Measurements from ENCODE around the gene SYNRG.

Gene SYNRG

DNA sequence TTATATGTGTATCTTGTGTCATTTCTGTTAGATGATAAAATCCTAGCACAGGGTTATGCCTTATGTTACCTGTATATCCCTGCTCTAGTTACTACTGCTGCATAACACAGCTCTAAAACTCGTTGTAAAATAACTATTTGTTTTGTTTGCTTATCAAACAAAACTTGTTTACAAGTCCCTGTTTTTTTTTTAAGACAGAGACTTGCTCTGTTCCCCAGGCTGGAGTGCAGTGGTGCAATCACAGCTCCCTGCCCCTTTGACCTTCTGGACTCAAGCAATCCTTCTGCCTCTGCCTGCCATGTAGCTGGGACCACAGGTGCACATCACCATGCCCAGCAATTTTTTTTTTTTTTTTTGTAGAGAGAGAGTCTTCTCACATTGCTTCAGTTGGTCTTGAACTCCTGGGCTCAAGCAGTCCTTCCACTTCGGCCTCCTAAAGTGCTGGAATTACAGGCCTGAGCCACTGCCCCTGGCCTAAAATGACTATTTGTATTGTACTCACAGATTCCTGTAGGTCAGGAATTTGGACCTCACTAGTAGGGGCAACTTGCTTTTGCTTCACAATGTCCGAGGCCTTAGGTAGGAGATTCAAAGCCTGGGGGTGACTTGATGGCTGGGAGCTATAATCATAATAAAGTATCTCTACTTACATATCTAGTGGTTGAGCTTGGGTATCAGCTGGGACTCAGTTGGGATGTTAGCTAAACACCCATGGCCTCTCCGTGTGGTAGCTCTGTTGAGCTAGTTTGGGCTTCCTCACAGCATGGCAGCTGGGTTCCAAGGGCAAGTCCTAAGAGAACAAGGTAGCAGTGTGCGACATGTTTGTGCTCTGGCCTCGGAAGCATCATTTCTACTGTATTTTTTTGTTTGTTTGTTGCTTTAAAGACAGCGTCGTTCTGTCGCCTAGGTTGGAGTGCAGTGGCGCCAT is 106.9 kb downstream of the SYNRG start:
- in situ Hi-C loops (cut with MboI; ENCODE audit: low sequenced_read_pairs): no loop called here

DNA sequence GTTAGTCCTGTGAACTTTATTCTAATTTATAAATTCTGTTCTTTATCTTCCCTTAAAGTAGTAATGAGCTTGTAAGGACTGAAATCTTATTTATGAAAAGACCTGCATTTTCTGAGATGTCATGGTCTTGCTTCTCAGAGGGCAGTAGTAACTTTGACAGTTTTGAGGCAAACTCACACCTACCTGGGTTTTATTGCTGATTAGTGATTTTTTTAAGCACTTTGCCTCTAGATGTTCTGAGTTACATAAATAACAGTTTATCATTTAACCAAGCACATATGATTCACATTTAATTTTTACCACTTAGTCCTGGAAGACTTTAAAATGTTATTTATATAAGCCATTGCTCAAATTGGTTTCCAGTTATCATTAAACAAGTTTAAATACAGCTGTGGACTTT is 108.8 kb downstream of the SYNRG start:
- in situ Hi-C loops (cut with MboI; ENCODE audit: low sequenced_read_pairs): no loop called here

DNA sequence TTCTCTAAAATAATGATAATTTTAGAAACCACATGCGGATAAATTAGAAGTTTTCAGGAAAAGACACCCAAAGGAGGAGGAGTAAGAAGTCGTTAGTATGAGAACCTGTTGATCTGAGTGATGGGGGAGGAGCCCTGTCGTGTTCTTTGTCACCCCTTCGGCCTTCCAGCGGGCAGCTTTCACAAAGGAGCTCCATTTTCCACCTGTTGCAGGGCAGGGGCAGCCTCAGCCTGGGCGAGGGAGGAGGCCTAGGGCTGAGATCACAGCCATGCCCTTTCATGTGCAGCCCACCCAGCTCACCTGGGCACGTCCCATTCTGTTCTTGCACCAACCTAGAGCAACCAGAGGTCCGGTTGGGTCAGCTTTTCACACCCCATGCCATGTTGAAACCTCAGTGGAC is 114.2 kb downstream of the SYNRG start:
- in situ Hi-C loops (cut with MboI; ENCODE audit: low sequenced_read_pairs): no loop called here

DNA sequence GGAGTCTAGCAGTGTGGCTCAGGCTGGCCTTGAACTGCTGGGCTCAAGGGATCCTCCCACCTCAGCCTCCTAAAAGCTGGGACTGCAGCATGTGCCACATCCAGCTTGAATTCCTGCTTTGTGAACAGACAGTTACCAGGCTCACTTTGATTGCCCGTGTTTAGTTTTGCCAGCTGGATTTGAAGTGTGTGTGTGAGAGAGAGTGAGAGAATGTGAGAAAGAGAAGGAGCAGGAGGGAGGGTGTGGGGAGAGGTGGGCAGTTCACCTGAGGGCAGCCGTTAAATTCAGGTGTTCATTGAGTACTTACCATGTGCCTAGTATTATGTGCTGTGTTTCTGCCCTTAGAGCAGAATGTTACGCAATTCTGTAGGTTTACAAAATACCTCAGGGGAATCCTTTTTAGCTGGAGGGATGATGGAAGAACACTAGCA is 114.8 kb downstream of the SYNRG start:
- in situ Hi-C loops (cut with MboI; ENCODE audit: low sequenced_read_pairs): no loop called here

DNA sequence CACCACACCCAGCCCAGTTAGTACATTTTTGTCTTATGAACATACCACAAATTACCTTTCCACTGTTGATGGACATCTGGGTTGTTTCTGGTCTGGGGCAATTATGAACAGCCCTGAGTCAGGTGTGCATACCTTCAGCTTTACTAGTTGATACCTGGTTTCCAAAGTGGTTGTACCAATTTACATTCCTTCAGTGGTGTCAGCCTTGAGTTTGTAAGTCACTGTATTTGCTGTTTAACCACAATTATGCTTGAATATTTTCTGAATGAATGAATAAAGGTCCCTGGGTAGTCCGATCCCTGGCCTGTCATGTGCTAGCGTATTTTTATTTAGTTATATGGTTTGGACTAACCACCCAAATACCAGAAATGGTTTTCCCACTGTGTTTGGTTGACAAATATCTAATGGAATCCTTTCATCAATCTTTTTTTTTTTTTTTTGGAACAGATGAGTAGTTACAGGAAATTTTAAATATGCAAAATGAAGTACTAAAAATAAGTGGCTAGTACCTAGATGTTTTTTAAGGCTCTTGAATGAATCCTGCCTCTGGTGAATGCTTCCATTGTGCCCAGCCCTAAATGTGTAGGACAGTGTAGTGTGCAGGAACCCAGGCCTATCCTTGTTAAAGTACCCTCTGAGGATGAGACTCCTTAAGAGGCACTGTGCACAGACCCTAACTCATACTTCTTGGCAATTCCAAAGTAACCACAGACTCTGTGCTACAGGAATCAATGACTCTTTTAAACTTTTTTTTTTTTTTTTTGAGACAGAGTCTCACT is 115.8 kb downstream of the SYNRG start:
- in situ Hi-C loops (cut with MboI; ENCODE audit: low sequenced_read_pairs): no loop called here

DNA sequence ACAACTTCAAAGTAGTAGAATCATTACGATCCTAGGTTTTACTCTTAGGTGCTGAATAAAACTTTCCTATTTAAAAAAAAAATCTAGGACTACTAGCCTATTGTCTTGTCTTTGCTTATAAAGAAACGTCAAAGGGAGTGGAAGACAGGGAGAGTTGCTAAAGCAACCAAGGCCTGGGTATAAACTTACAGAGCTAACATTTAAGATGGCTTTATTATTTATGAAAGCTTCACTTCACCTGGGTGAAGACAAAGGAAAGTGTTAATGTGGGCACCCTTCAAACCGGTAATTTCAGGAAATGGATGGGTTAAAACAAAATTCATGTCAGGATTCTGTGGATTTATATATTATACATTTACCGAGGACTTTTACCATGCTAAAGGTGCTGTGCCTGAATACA is 117.1 kb downstream of the SYNRG start:
- in situ Hi-C loops (cut with MboI; ENCODE audit: low sequenced_read_pairs): no loop called here

DNA sequence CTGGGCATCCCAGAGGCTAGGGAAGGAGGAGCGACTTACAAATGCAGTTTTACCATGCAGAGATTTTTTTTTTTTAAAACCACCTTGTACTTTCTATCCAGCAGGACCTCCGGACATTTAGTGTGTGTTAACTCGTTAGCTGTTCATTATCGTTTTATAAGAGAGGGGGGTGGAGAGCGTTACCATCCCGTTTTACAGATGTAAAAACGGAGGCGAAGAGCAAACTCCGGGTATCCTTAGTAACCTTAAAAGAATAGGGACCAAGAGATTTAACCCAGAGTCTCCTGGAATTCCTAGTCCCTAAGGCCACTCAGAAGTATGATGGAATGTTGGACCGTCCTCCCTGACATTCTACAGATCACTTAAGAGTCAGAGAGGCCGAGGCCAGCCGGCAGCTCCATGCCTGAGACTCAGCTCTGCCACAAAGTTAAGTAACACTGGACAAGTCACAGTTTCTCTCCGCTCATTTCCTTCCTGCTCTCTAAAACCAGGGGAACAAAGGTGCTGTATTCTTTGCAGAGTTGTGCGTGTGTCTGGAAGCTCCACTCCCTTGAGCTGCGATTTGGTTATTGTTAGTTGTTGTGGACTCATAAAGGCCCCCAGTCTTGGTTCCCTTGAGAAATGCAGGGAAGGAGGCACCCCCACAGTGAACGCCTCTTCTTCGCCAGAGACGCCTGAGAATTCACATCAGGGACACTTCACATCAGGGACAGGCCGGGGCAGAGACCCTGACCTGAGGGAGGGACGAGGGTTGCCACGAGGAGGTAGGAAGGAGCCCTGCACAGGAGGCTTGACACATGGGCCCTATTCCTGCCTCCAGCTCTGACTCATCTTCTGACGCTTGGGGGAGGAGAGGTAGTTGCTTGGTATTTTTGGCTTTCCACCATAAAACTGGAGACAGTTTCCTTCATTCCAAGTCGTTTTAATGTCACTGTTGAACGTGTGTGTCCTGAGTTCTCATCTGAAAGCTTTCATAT is 118.3 kb downstream of the SYNRG start:
- in situ Hi-C loops (cut with MboI; ENCODE audit: low sequenced_read_pairs): no loop called here

DNA sequence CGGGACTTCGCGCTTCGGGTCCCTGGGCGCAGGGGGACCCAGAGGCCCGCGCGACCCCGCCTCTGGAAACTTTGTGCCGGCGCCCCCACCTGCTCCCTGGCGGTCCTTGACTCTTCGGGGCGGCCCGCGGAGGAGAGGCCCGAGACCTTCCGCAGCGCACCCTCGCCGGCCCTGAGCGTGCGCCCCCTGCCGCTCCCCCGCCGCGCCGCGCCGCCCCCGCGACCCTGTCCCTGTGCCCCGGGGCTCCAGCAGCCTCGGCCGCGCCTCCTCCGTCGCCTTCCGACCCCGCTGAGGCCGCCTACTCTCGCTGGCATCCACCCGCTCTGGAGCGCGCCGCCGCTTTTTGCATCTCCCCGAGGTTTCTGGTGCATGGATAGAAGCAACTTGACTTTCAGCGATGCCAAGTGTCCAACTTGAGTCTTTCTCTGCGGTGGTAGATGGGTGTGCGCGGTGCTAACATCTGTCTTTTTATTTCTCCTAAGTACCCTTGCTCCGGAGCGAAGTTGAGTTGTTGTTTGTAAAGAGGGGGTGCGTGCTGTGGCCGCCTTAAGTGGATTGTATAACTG is 119.1 kb downstream of the SYNRG start:
- in situ Hi-C loops (cut with MboI; ENCODE audit: low sequenced_read_pairs): no loop called here

DNA sequence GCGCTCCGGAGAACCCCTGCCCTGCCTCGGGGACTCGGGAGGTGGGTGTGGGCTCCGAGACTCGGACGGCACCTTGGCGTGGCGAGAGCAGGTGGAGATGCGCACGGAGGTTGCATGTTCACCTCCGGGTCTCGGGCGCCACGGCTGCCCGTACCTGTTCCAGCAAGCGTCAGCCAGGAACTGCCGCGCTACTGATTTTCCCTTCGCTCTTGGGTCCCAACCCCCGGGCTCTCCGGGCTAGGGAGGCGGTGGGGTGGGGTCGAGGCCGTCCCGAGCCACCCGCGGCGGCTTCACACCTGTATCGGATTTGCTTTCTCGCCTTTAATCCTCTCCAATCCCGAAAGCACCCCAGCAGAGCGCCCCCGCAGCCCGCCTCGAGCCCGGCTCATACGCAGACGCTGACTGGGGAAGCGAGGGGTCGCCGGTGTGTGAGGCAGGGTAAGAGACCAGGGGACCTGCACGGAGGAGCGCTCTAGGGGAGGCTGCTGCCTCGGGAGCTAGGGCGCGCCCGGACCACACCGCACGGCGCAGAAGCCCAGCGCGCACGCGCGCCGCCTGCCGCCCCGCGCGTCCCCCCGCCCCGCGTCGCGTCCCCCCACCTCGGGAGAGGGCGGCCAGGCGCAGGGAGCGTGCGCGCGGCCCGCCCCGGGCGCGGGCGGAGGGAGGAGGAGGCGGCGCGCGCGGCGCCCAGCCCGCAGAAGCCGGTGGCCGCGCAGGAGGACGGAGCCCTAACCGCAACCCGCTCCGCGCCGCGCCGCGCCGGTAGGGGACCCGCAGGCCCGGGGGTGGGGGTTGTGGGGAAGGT is 119.8 kb downstream of the SYNRG start, which contains the start of gene DUSP14:
Gene DUSP14, plus strand, starts transcription at position 695 of the 805 bp plus-strand sequence. CDS start 22,382 bp downstream, outside the sequence.
- in situ Hi-C loops (cut with MboI; ENCODE audit: low sequenced_read_pairs): no loop called here

DNA sequence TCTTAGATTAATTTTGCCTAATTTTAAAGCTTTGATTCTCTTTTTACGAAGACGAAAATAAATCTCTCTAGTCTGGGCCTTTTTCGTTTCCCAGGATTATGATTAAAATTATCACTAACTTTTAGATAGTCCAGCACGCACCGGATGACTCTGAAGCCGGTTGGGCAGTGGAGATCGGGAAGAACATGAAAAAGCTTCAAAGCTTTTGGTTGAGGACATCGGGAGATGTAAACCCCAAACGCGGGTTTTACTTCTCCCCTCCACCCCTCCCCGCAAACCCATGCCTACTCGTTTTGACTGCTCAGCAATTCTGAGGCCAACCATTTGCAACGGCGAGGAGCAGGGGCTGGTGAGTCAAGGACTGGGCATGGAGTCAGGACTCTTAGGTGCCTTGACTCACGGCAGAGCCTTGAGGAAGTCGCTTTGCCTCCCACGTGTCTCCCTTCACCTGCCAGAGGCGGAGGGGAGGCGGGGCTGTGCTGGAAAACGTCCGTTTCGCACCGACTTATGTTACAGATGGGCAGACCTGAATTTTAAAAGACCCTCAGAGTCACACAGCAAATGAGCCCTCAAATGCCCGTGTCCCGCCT is 120.5 kb downstream of the SYNRG start:
- in situ Hi-C loops (cut with MboI; ENCODE audit: low sequenced_read_pairs): no loop called here

DNA sequence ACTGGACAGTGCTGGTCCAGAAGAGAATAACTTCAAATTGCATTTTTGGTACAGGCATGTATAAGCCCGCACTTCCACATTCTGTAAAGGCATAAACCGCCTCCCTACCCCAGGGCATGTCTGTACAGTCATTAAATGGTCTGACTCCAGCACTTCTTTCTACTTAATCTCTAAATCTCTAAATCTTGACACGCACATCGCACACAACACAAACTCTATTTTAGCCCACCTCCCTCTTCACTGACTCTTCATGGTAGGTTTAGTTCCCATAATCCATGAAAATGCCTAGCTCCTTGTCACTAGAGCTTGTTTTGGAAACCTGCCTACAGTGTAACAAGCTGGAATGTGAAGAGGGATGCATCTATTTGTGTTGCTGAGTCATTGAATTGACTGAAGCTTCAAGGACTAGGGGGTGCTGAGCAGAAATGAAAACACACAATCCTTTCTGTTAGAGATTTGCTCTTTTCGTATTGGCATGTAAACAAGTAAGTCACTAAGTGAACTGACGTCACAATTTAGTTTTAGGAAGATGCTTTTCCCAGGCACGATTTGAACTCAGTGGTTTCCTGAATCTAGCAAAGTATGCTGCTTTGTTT is 121.1 kb downstream of the SYNRG start:
- in situ Hi-C loops (cut with MboI; ENCODE audit: low sequenced_read_pairs): no loop called here

DNA sequence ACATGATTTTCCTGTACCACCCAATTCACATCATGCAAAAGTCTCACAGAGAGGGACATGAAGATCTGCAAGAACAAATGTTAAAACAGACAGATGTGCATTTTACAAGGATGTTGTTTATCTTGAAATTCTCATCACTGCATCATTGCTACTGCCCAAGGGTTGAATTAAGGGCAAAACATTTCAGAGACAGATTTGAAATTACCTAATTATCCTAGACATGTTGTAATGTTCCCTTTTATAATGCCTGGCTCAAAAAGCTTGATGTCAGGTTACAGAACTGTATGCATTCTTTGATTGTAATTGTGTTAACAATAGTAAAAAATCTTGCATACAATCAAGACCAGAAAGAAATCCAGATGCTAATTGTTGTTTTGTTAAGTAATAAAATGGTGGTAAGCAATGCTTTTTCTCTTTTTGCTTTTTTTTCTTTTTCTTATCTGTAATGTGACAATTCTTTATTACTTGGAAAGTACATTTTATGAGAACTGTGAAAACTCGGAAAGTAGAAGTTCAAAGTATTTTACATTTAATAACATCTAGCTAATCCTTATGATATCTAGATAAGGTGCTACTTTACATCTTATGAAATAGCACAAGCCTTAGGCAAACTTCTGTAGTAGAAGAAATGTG is 123.2 kb downstream of the SYNRG start:
- in situ Hi-C loops (cut with MboI; ENCODE audit: low sequenced_read_pairs): no loop called here

DNA sequence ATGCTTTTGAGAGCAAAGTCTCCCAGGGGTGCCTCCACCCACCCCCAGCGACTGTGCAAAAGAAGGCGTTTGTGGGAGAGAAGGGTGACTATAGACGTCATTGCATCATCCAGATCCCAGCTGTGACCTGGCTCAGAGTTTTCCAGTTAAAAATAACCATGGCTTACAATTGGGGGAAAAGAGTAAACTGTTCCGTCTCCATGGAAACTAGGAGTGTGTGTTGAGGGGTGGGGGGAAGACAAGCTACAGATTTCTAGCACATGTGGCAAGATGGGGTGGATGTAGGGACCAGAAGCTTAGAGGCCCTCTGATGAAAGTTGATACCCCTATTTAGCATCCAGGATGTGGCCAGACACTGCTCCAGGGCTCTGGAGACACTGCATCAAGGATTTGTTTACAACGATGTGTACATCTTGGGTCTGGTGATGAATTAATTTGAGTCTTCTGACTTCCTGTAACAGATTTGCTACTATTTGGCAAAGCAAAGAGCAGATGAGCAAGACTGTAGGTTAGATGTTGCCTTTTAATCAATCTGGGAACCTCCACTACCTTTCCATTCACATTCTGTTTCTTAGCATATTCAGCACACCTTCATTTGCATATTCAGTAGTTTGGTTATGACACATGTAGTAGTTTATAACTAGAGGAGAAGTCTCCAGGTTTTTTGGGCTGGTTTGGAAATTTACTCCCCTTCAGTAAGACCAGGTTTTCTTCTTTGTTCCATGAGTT is 125.7 kb downstream of the SYNRG start:
- in situ Hi-C loops (cut with MboI; ENCODE audit: low sequenced_read_pairs): no loop called here

DNA sequence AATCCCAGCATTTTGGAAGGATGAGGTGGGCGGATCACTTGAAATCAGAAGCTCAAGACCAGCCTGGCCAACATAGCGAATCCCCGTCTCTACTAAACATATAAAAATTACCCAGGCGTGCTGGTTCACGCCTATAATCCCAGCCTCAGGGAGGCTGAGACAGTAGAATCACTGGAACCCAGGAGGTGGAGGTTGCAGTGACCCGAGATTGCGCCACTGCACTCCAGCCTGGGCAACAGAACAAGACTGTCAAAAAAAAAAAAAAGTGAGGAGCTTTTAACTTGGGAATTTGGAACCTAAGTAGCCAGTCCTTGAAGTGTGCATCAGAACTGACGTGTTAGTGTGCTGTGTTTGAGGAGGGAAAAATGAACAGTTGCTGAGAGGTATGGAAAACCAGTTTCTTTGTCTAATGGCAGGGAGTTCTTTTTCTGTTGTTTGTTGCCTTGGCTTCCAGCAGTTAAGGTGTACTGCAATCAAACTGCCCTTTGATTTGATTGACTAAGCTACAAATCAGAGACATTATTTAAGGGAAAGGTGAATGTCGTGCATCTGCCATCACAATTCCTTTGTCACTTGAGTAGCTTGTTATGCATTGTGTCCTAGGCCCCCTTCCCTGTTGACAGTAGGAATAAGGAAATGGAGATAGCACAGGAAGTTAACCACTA is 128.1 kb downstream of the SYNRG start:
- in situ Hi-C loops (cut with MboI; ENCODE audit: low sequenced_read_pairs): no loop called here

DNA sequence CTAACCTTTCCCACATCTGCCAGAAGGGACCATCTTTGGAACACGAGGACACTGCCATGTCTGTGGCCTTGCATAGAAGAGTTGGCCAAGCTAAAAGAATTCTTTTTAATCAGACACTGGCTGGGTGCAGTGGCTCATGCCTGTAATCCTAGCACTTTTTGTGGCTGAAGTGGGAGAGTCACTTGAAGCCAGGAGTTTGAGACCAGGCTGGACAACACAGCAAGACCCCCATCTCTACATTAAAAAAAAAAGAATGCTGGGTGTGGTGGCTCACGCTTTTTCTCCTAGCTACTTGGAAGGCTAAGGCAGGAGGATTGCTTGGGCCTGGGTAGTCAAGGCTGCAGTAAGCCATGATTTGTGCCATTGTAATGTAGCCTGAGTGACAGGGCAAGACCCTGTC is 128.8 kb downstream of the SYNRG start:
- in situ Hi-C loops (cut with MboI; ENCODE audit: low sequenced_read_pairs): no loop called here

DNA sequence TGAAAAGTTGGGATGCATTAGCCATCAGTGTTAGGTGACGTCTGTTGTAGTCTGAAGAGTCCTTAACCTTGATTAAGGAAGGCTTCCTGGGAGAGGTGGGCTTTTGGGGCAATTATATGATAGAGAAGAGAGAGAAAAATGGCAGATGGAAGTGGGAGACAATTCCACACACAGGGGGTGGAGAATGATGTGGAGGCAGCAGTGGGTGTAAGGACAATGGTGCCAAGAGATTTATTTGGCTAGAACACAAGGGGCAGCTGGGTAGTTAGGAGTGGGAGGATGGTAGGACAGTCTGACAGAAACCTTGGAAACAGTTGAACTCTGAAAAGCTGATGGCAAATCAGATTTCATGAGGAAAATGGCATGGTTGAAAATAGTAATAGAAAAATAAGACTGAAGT is 130.2 kb downstream of the SYNRG start:
- in situ Hi-C loops (cut with MboI; ENCODE audit: low sequenced_read_pairs): no loop called here

DNA sequence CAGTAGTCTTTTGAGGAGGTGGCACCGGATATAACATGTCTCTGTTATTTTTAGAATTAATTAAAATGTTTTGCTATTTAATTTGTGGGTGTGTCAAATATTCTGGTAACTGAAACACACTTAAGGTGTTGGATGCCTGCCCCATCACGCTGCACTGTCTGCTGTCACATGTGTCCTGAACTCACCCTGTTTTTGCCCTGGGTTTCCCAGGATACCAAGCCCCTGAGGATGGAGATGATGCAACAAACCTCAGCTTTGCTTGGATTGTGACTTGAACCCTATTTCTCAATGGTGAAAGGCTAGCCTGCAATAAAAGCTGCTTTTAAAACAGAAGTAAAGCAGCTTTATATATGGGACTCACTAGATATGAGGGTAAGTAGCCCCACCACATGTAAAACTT is 131.0 kb downstream of the SYNRG start:
- in situ Hi-C loops (cut with MboI; ENCODE audit: low sequenced_read_pairs): no loop called here
